ENCODE data around the gene KDM4C.

- TF ChIP-seq BRCA1 (IDR thresholded peaks at IDR 0.05; ENCODE audit: low read depth, low read length) (no peak), ATF3 (IDR thresholded peaks at IDR 0.05; ENCODE audit: insufficient read depth, low read depth, low read length) (no peak), CBX8 (IDR thresholded peaks at IDR 0.05; ENCODE audit: borderline replicate concordance, low read depth, low read length) (no peak), CTCF (IDR thresholded peaks at IDR 0.05; ENCODE audit: control extremely low read depth in 1 of 3, insufficient read depth in 1 of 3, low read depth in 1 of 3, low read length in 3 of 3) (no peak), YY1 (IDR thresholded peaks at IDR 0.05; ENCODE audit: low read depth, low read length) (no peak), RAD21 (IDR thresholded peaks at IDR 0.05 in 1 of 2, conservative IDR thresholded peaks at IDR 0.05 in 1 of 2; ENCODE audit: low read depth in 2 of 2, low read length in 2 of 2) (no peak), JUN (IDR thresholded peaks at IDR 0.05; ENCODE audit: low read depth, low read length) (no peak)
Observed at GRCh38 chr9:7145361-7146069, 387.7 kb downstream of the KDM4C start.

Data from H1 (cell line).